ENCODE results near the gene THADA. TPM values are rescaled to one million over a fixed set of nuclear protein-coding genes. Genes with fewer than 3 reads are reported as not detected.

The THADA gene
- total and polyA plus RNA-seq, 2 donors, result 11.8 to 20.6 TPM

DNA sequence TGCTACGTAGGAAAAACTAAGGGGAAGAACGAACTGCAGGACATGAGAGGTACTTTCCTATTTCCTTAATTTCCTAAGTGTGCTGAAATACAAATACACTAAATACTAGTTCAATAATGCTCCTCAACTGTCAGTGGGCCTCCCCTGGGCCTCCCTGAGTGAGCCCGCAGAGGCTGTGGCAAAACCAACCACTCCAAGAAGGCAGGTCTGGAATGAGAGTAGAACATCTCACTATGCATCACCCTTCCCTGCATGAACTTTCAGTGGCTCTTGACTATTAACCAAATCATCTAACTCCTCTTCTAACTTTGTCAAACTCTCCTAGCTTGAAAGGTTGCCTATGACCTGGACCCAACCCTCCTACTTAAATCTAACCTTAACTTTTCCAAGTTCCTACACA, 84.6 kb downstream of the THADA start:
- H3K9me3 ChIP-seq (ENCODE audit: control insufficient read depth in 2 of 2, insufficient read depth in 1 of 2, low read length in 1 of 2), result no peaks in the 10 kb centered on the region
- H3K4me3 ChIP-seq (ENCODE audit: low read length in 2 of 2), result no peak overlapping the region
- WGBS, result over 99% methylated on average over 3 of the region's 3 CpGs
- H3K27me3 ChIP-seq (ENCODE audit: control insufficient read depth in 2 of 2, insufficient read depth in 1 of 2, low read length in 1 of 2), result no peaks in the 10 kb centered on the region
- peaks cover 4 to 6% of the 10 kb centered on the region in 2 donors for H3K36me3 ChIP-seq (ENCODE audit: control insufficient read depth in 2 of 2, insufficient read depth in 2 of 2, low read length in 1 of 2)
- DNase-seq (ENCODE audit: low read depth in 6 of 9, low spot score in 9 of 9), result no peak
- no peak overlapping the region for H3K27ac ChIP-seq (ENCODE audit: low read depth in 1 of 2, low read length in 1 of 2)
- no peaks in the 10 kb centered on the region for H3K4me1 ChIP-seq (ENCODE audit: control insufficient read depth in 2 of 2, insufficient read depth in 2 of 2, low read length in 2 of 2)

DNA sequence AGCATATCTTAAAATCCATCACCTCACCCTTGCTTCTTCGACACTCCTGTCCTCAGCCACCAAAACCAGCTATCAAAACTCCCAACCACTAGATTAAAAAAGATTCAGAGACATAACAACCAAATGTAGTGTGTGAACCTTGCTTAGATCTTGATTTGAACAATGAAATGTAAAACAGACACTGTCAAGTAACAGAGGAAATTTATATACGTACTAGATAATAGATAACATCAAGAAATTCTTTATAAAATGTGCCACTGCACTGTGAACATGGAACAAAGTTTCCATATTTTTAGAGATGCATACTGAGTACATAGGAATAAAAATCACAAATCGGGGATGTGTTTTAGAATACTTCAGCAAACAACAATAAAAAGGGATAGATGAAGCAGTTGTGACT, 86.0 kb downstream of the THADA start:
- no peaks in the 10 kb centered on the region for H3K27me3 ChIP-seq (ENCODE audit: control insufficient read depth in 2 of 2, insufficient read depth in 1 of 2, low read length in 1 of 2)
- H3K4me1 ChIP-seq (ENCODE audit: control insufficient read depth in 2 of 2, insufficient read depth in 2 of 2, low read length in 2 of 2), result no peaks in the 10 kb centered on the region
- H3K36me3 ChIP-seq (ENCODE audit: control insufficient read depth in 2 of 2, insufficient read depth in 2 of 2, low read length in 1 of 2), result peaks cover 4 to 14% of the 10 kb centered on the region in 2 donors
- H3K27ac ChIP-seq (ENCODE audit: low read depth in 1 of 2, low read length in 1 of 2), result no peak overlapping the region
- 67% methylated on average over 3 of the region's 3 CpGs for WGBS
- no peaks in the 10 kb centered on the region for H3K9me3 ChIP-seq (ENCODE audit: control insufficient read depth in 2 of 2, insufficient read depth in 1 of 2, low read length in 1 of 2)
- no peak for DNase-seq (ENCODE audit: low read depth in 6 of 9, low spot score in 9 of 9)
- no peak overlapping the region for H3K4me3 ChIP-seq (ENCODE audit: low read length in 2 of 2)

DNA sequence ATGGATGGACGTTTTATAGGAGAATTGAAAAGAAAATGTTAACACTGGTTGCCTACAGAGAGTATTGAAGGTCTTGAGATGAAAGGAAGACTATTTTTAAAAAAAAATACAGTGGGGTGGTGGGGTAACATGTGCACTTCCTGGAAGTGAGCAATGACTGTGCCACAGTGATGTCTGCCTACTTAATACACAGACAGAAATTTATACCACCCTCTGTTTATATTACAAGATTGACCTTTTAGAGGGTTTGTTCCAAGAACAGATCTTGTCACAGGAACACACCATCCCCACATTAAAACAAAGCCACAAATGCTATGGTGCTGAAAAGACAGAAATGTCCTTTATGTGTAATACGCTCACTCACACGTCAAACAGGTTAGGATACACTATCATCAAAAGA, 87.6 kb downstream of the THADA start:
- H3K4me3 ChIP-seq (ENCODE audit: low read length in 2 of 2), result no peak overlapping the region
- no peak overlapping the region for H3K27ac ChIP-seq (ENCODE audit: low read depth in 1 of 2, low read length in 1 of 2)
- no peaks in the 10 kb centered on the region for H3K27me3 ChIP-seq (ENCODE audit: control insufficient read depth in 2 of 2, insufficient read depth in 1 of 2, low read length in 1 of 2)
- H3K4me1 ChIP-seq (ENCODE audit: control insufficient read depth in 2 of 2, insufficient read depth in 2 of 2, low read length in 2 of 2), result no peaks in the 10 kb centered on the region
- no peaks in the 10 kb centered on the region for H3K9me3 ChIP-seq (ENCODE audit: control insufficient read depth in 2 of 2, insufficient read depth in 1 of 2, low read length in 1 of 2)
- 76% methylated on average over 3 of the region's 3 CpGs for WGBS
- peaks cover 7 to 18% of the 10 kb centered on the region in 2 donors for H3K36me3 ChIP-seq (ENCODE audit: control insufficient read depth in 2 of 2, insufficient read depth in 2 of 2, low read length in 1 of 2)
- peak in 1 of 9 donors; percentile 19 for DNase-seq (ENCODE audit: low read depth in 6 of 9, low spot score in 9 of 9)

DNA sequence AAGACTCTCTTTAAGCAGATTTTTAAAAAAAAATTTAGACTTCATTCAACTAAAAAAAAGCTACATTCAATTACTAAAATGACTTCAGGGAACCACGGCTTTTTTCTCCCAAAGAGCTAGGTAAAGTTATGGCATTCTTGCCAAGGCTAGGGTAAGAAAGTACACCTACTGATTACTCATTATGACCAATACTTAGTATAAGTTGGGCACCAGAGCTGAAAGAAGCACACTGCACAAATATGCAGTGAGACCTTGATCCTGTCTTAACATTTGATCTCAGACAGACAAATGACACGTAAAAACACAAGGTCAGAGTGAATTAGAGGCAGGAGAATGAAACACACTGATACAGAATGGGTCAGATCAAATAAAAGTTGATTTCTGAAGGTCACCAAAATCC, 88.7 kb downstream of the THADA start:
- DNase-seq (ENCODE audit: low read depth in 6 of 9, low spot score in 9 of 9), result no peak
- Histone ChIP-seq H3K36me3 (ENCODE audit: control insufficient read depth in 2 of 2, insufficient read depth in 2 of 2, low read length in 1 of 2) (peaks cover 6 to 18% of the 10 kb centered on the region in 2 donors), H3K27ac (ENCODE audit: low read depth in 1 of 2, low read length in 1 of 2) (no peak overlapping the region), H3K4me3 (ENCODE audit: low read length in 2 of 2) (no peak overlapping the region), H3K27me3 (ENCODE audit: control insufficient read depth in 2 of 2, insufficient read depth in 1 of 2, low read length in 1 of 2) (no peaks in the 10 kb centered on the region), H3K4me1 (ENCODE audit: control insufficient read depth in 2 of 2, insufficient read depth in 2 of 2, low read length in 2 of 2) (no peaks in the 10 kb centered on the region), H3K9me3 (ENCODE audit: control insufficient read depth in 2 of 2, insufficient read depth in 1 of 2, low read length in 1 of 2) (no peaks in the 10 kb centered on the region)
- WGBS, result 97% methylated on average over 2 of the region's 2 CpGs

DNA sequence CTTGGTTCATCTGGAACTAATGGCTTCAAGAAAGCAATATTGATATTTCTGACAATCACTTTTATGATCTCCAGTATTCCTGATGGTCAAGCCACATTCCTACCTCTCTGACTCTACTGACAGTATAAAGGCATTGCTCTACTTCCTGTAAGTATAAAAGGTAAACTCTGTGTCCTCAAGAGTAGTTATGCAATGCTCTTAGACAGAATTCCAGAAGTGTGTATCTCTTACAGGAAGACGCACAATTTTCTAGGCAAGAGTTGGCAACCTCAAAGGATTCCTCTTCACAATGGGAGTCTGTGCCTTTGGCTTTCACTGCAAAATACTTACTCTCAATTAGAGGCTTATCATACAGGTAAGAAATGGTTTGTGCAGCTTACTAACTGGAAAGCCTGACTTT, 100.1 kb downstream of the THADA start:
- Histone ChIP-seq H3K4me3 (ENCODE audit: low read length in 2 of 2) (no peak overlapping the region), H3K36me3 (ENCODE audit: control insufficient read depth in 2 of 2, insufficient read depth in 2 of 2, low read length in 1 of 2) (peaks cover 5 to 9% of the 10 kb centered on the region in 2 donors)
- WGBS, result 90% methylated on average over 1 of the region's 1 CpG

DNA sequence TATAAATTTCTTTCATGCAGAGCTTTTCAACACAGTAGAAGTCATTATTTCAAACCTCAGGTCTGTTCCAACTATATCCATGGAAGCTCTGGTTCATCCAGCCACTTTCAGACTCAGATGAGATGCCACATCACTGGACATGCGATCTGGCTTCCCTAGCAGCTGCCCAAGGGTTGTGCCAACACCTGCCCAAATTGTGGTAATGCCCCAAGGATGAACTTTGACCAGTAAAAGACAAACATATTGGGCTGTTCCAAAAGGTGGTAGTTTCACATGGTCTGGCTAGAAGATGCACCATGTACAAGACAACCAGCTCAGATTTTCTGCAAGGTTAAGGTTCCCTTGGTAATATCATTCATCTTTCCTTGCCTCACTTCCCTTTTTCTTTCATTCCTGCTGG, 101.9 kb downstream of the THADA start:
- 100% methylated on average over 1 of the region's 1 CpG for WGBS
- Histone ChIP-seq H3K4me3 (ENCODE audit: low read length in 2 of 2) (no peak overlapping the region), H3K9me3 (ENCODE audit: control insufficient read depth in 2 of 2, insufficient read depth in 1 of 2, low read length in 1 of 2) (no peaks in the 10 kb centered on the region), H3K4me1 (ENCODE audit: control insufficient read depth in 2 of 2, insufficient read depth in 2 of 2, low read length in 2 of 2) (no peaks in the 10 kb centered on the region), H3K27me3 (ENCODE audit: control insufficient read depth in 2 of 2, insufficient read depth in 1 of 2, low read length in 1 of 2) (no peaks in the 10 kb centered on the region), H3K27ac (ENCODE audit: low read depth in 1 of 2, low read length in 1 of 2) (no peak overlapping the region), H3K36me3 (ENCODE audit: control insufficient read depth in 2 of 2, insufficient read depth in 2 of 2, low read length in 1 of 2) (peaks cover 5 to 9% of the 10 kb centered on the region in 2 donors)
- no peak for DNase-seq (ENCODE audit: low read depth in 6 of 9, low spot score in 9 of 9)

More for the DNA sequence above, 100.1 kb downstream of the THADA start:
- H3K4me1 ChIP-seq (ENCODE audit: control insufficient read depth in 2 of 2, insufficient read depth in 2 of 2, low read length in 2 of 2), result no peaks in the 10 kb centered on the region
- no peaks in the 10 kb centered on the region for H3K9me3 ChIP-seq (ENCODE audit: control insufficient read depth in 2 of 2, insufficient read depth in 1 of 2, low read length in 1 of 2)
- no peak overlapping the region for H3K27ac ChIP-seq (ENCODE audit: low read depth in 1 of 2, low read length in 1 of 2)
- no peak for DNase-seq (ENCODE audit: low read depth in 6 of 9, low spot score in 9 of 9)
- H3K27me3 ChIP-seq (ENCODE audit: control insufficient read depth in 2 of 2, insufficient read depth in 1 of 2, low read length in 1 of 2), result no peaks in the 10 kb centered on the region

DNA sequence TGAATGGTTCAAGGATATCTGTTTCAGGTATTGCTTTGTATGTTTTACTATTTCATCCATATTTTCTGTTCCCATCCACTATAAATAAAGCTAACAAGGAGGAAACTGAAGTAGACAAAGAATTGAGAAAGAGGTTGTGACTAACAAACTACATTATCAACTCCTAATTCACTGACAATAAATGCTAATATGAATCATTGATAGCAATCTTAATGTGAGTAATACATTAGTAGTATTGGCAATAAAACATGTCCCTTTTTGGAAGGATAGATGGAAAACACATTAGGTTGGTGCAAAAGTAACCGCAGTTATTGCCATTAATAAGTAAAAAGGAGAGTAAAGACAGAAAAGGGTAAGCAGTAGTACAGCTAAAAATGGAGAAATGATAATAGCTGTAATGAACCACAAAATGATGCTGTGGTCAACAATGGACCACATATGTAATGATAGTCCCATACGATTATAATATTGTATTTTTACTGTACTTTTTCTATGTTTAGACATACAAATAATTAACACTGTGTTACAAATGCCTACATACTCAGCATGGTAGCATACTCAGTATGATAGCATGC, 104.7 kb downstream of the THADA start:
- Histone ChIP-seq H3K4me3 (ENCODE audit: low read length in 2 of 2) (no peak overlapping the region), H3K27me3 (ENCODE audit: control insufficient read depth in 2 of 2, insufficient read depth in 1 of 2, low read length in 1 of 2) (no peaks in the 10 kb centered on the region), H3K4me1 (ENCODE audit: control insufficient read depth in 2 of 2, insufficient read depth in 2 of 2, low read length in 2 of 2) (no peaks in the 10 kb centered on the region), H3K27ac (ENCODE audit: low read depth in 1 of 2, low read length in 1 of 2) (no peak overlapping the region), H3K9me3 (ENCODE audit: control insufficient read depth in 2 of 2, insufficient read depth in 1 of 2, low read length in 1 of 2) (no peaks in the 10 kb centered on the region), H3K36me3 (ENCODE audit: control insufficient read depth in 2 of 2, insufficient read depth in 2 of 2, low read length in 1 of 2) (no peaks in the 10 kb centered on the region)
- no peak for DNase-seq (ENCODE audit: low read depth in 6 of 9, low spot score in 9 of 9)
- 98% methylated on average over 2 of the region's 2 CpGs for WGBS

DNA sequence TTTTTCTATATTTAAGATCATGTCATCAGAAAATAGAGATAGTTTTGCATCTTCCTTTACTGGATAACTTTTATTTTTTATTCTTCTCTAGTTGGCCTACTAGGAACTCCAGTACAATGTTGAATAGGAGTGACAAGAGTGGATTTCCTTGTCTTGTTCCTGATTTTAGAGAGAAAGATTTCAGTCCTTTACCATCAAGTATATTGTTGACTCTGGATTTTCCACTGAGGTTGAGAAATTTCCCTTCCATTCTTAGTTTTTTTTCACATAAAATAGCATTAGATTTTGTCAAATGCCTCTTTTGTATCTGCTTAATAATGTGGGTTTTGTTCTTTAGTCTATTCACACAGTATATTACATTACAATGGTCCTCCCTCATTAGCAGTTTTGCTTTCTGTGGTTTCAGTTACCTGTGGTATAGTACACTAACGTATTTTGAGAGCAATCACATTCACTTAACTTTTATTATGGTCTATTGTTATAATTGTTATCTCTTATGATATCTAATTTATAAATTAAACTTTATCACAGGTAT, 105.5 kb downstream of the THADA start:
- Histone ChIP-seq H3K27me3 (ENCODE audit: control insufficient read depth in 2 of 2, insufficient read depth in 1 of 2, low read length in 1 of 2) (no peaks in the 10 kb centered on the region), H3K27ac (ENCODE audit: low read depth in 1 of 2, low read length in 1 of 2) (no peak overlapping the region), H3K36me3 (ENCODE audit: control insufficient read depth in 2 of 2, insufficient read depth in 2 of 2, low read length in 1 of 2) (no peaks in the 10 kb centered on the region), H3K4me1 (ENCODE audit: control insufficient read depth in 2 of 2, insufficient read depth in 2 of 2, low read length in 2 of 2) (no peaks in the 10 kb centered on the region), H3K9me3 (ENCODE audit: control insufficient read depth in 2 of 2, insufficient read depth in 1 of 2, low read length in 1 of 2) (no peaks in the 10 kb centered on the region), H3K4me3 (ENCODE audit: low read length in 2 of 2) (no peak overlapping the region)
- DNase-seq (ENCODE audit: low read depth in 6 of 9, low spot score in 9 of 9), result no peak
- 93% methylated on average over 1 of the region's 1 CpG for WGBS

DNA sequence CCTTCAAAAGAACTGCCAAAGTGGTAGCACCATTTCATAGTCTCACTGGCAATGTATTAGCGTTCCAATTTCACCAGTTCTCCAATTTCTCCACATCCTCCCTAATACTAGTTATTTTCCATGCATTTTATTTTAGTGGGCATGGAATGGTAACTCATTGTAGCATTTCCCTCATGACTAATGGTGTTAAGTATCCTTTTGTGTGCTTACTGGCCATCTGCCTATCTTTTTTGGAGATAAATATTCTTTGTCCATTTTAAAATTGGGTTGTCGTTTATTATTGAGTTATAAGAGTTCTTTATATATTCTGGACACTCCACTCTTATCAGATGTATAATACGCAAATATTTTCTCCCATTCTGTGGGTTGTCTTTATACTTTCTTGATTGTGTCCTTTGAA, 107.1 kb downstream of the THADA start:
- no peak overlapping the region for H3K27ac ChIP-seq (ENCODE audit: low read depth in 1 of 2, low read length in 1 of 2)
- no peak for DNase-seq (ENCODE audit: low read depth in 6 of 9, low spot score in 9 of 9)
- no peaks in the 10 kb centered on the region for H3K36me3 ChIP-seq (ENCODE audit: control insufficient read depth in 2 of 2, insufficient read depth in 2 of 2, low read length in 1 of 2)
- no peaks in the 10 kb centered on the region for H3K27me3 ChIP-seq (ENCODE audit: control insufficient read depth in 2 of 2, insufficient read depth in 1 of 2, low read length in 1 of 2)
- H3K9me3 ChIP-seq (ENCODE audit: control insufficient read depth in 2 of 2, insufficient read depth in 1 of 2, low read length in 1 of 2), result no peaks in the 10 kb centered on the region
- H3K4me1 ChIP-seq (ENCODE audit: control insufficient read depth in 2 of 2, insufficient read depth in 2 of 2, low read length in 2 of 2), result no peaks in the 10 kb centered on the region
- 97% methylated on average over 3 of the region's 3 CpGs for WGBS
- H3K4me3 ChIP-seq (ENCODE audit: low read length in 2 of 2), result no peak overlapping the region
